Progenitor cell of endocrine pancreas (in vitro differentiated cells): ENCODE results near the gene ARHGEF11. TPM values are rescaled to one million over a fixed set of nuclear protein-coding genes. Genes with fewer than 3 reads are reported as not detected.

Experiments
- DNase-seq: peaks from one replicate; pipeline ENCODE4 v3.0.0; 2021; ENCODE audit warnings: low spot score; ENCODE audit not compliant: unreplicated experiment
- H3K27ac Mint-ChIP-seq: 2 replicates; pipeline ENCODE4 v1.8.0; 2021; ENCODE audit warnings: mild to moderate bottlenecking, moderate library complexity, mixed read lengths
- H3K27me3 Mint-ChIP-seq: 2 replicates; pipeline ENCODE4 v1.8.0; 2021; ENCODE audit warnings: mixed read lengths
- H3K36me3 Mint-ChIP-seq: 2 replicates; pipeline ENCODE4 v1.8.0; 2022; ENCODE audit warnings: mixed read lengths; ENCODE audit not compliant: insufficient read depth
- H3K4me1 Mint-ChIP-seq: 2 replicates; pipeline ENCODE4 v1.8.0; 2021; ENCODE audit warnings: low read depth, mixed read lengths
- H3K4me3 Mint-ChIP-seq: 2 replicates; pipeline ENCODE4 v1.8.0; 2021; ENCODE audit warnings: low read depth, mild to moderate bottlenecking, moderate library complexity, mixed read lengths
- H3K9me3 Mint-ChIP-seq: 2 replicates; pipeline ENCODE4 v1.8.0; 2021; ENCODE audit warnings: low read depth, mixed read lengths
- total RNA-seq: library from RNA; stranded (reverse); gene quantifications from 2 replicates; pipeline ENCODE4 v1.2.1, GENCODE V29; 2021
- TF ChIP-seq, protein P1 (sequence below): fragments of 200-600 bp; sonication (generic); IDR thresholded peaks from one replicate; pipeline ENCODE4 v1.5.0; 2021; ENCODE audit warnings: antibody characterized with exemption, mild to moderate bottlenecking; ENCODE audit not compliant: unreplicated experiment

ARHGEF11 gene
- total RNA-seq, 1 donor from 2014 or later: 56.7 TPM

DNA sequence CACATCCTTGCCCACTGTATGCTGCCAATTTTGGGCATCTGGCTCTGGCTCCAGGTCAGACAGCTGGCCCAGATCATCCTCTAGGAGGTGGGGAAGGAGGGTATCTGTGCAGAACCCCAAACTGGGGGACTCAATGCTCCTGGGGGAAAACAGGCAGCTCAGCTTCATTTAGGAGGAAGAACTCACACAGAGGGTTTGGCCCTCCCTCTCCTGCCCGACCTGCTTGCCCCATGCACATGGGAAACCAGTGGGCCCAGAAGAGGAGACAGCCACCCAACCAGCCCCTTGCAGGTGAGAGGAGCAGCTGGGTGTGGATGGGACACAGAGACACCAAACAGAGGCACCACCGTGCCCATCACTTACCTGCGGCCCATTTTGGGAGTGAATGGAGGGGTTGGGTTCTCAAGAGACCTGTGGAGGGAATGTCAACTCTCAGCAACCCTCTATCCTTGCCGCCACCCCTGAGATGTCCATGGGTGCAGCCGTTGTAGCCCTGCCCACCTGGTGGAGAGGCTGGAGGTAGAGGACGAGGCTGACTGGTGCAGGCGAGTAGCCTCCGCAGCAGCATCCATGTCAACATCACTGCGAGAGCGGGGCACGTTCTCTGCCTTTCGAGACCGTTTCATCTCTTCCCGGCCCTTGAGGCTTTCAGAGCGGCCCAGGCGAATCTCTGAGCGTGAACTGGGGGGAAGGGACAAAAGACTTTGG lies 97.6 kb downstream of the ARHGEF11 start:
- peaks cover 28% of the 10 kb centered on the region for H3K36me3 Mint-ChIP-seq
- H3K4me1 Mint-ChIP-seq: no peaks in the 10 kb centered on the region
- TF ChIP-seq, protein P1, sequence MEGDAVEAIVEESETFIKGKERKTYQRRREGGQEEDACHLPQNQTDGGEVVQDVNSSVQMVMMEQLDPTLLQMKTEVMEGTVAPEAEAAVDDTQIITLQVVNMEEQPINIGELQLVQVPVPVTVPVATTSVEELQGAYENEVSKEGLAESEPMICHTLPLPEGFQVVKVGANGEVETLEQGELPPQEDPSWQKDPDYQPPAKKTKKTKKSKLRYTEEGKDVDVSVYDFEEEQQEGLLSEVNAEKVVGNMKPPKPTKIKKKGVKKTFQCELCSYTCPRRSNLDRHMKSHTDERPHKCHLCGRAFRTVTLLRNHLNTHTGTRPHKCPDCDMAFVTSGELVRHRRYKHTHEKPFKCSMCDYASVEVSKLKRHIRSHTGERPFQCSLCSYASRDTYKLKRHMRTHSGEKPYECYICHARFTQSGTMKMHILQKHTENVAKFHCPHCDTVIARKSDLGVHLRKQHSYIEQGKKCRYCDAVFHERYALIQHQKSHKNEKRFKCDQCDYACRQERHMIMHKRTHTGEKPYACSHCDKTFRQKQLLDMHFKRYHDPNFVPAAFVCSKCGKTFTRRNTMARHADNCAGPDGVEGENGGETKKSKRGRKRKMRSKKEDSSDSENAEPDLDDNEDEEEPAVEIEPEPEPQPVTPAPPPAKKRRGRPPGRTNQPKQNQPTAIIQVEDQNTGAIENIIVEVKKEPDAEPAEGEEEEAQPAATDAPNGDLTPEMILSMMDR: no peak
- no peak overlapping the region for H3K27ac Mint-ChIP-seq
- no peak for DNase-seq
- no peaks in the 10 kb centered on the region for H3K9me3 Mint-ChIP-seq
- no peaks in the 10 kb centered on the region for H3K27me3 Mint-ChIP-seq
- H3K4me3 Mint-ChIP-seq: no peak overlapping the region

DNA sequence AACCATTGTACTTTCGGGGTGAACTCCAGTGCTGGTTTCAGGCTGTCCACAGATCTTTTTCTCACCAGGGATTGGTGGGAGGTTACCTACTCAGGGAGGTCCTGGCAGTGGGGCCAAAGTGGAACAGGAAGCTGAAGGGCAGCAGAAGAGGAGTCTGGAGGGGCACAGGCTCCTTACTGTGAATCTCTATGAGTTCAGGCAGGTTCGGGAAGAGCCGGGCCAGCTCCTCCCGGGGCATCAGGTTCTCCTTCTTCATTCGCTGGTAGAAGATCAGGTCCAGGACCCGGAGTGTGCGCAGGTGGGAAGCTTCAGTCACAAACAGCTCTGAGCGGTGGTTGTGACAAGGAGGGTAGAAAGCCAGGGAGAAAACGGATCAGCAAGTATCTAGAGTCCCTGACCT lies 98.4 kb downstream of the ARHGEF11 start:
- DNase-seq: no peak
- TF ChIP-seq, protein P1: no peak
- H3K36me3 Mint-ChIP-seq: peaks cover 30% of the 10 kb centered on the region
- H3K4me3 Mint-ChIP-seq: no peak overlapping the region
- no peak overlapping the region for H3K27ac Mint-ChIP-seq
- no peaks in the 10 kb centered on the region for H3K4me1 Mint-ChIP-seq
- no peaks in the 10 kb centered on the region for H3K9me3 Mint-ChIP-seq
- no peaks in the 10 kb centered on the region for H3K27me3 Mint-ChIP-seq

DNA sequence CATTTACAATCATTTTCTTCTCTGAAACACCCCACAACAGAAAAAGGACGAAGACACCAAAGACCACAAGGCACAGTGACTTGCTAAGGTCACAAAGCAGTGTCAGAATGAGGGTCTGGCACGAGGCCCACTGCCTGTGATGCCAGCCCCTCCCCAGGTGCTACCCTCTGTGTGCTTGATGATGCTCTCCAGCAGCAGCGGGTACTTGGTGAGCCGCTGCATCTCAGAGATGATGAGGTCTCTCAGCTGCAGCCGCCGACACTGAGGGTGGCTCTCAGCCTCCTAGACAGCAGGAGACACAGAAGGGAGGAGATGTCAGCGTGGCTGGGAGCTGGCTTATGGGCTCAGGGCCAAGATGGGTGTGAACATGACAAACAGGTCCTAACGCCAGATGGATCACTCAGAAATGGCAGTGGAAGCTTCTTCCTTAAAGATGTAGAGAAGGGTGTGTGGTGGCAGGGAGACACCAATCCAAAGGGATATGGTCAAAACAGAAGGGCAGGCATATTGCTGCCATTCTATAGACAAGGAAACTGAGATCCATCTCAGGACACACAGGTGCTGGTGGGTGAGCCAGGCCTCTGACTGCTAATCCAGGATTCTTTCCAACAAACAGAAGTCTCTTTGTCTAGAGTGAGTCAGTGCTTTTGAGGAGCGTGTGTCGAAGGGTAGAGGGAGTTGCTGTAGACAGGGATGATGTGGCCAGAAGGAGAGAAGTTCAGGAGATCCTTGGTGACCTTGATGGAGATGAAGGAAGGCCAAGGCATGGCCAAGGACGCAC lies 99.5 kb downstream of the ARHGEF11 start:
- Mint-ChIP-seq H3K27me3 (no peaks in the 10 kb centered on the region), H3K36me3 (peaks cover 32% of the 10 kb centered on the region), H3K4me1 (no peaks in the 10 kb centered on the region), H3K27ac (no peak overlapping the region), H3K9me3 (no peaks in the 10 kb centered on the region), H3K4me3 (no peak overlapping the region)
- no peak for DNase-seq
- TF ChIP-seq, protein P1: no peak

DNA sequence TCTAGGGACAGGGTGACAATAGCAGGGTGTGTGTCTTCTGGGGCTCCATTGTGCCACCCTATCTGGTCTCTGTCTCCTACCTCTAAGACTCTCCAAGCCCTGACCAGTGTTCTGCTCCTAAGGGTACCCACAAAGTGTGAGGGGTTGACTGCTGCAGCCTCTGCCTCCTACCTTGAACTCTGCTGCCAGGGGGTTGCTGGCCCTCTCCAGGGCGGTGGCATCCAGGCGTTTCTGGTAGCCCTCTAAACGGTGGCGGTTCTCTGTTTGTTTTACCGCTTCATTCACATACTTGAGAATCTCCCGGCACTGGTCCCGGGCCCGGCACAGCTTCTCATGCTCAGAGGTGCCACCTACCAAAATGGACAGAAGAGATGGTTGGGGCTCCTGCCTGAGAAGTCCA lies 100.7 kb downstream of the ARHGEF11 start:
- no peak overlapping the region for H3K4me3 Mint-ChIP-seq
- no peak overlapping the region for H3K27ac Mint-ChIP-seq
- no peaks in the 10 kb centered on the region for H3K27me3 Mint-ChIP-seq

DNA sequence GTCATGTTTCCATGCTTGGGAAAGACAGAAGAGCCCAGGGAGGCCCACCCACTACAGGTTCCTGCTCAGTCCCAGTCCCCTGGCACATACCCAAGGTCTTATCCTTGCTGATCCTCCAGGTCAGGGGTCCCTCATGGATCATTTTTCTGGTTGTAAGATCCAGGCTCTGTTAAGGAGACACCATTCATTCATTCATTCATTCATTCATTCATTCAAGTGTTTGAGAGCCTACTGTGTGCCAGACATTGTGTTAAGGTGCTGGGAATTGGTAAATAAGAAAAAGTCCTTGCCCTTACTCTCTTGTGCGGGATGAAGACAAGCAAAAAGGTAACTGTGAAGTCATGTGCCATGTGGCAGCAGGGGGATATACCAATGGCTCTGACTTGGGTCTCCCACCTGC lies 101.3 kb downstream of the ARHGEF11 start:
- Mint-ChIP-seq H3K36me3 (peaks cover 29% of the 10 kb centered on the region), H3K27me3 (no peaks in the 10 kb centered on the region), H3K4me3 (no peak overlapping the region), H3K27ac (no peak overlapping the region), H3K9me3 (no peaks in the 10 kb centered on the region), H3K4me1 (no peaks in the 10 kb centered on the region)
- TF ChIP-seq, protein P1: no peak
- DNase-seq: no peak

More for the DNA sequence above, 100.7 kb downstream of the ARHGEF11 start:
- H3K36me3 Mint-ChIP-seq: peaks cover 27% of the 10 kb centered on the region
- TF ChIP-seq, protein P1: no peak
- DNase-seq: no peak
- H3K4me1 Mint-ChIP-seq: no peaks in the 10 kb centered on the region
- H3K9me3 Mint-ChIP-seq: no peaks in the 10 kb centered on the region
